Cortex of kidney (tissue), 1 donor: ENCODE results near the gene SUN2.

Experiments
- DNase-seq: peaks from one replicate; lab custom pipeline; 2025; lab: John Stamatoyannopoulos, UW

The SUN2 gene

DNA sequence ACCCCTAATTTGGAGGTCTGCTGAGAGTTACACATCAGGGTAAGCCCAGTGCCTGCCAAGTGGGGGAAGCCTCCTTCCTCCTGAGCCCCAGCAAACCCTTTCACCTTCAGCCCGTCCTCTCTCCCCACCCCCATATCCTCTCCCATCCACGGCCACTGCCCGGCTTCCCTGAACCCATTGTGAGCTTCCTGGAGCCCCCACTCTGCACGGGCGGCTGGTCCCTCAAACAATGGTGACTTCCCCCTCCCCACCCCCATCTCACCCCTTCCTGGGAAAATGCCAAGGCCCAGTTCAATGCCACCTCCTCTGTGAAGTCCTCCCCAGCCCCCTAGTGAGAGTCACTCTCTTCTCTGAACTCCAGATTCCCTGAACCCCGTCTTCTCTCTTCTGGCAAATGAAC is 20.3 kb upstream of the SUN2 start:
- DNase-seq = no peak

DNA sequence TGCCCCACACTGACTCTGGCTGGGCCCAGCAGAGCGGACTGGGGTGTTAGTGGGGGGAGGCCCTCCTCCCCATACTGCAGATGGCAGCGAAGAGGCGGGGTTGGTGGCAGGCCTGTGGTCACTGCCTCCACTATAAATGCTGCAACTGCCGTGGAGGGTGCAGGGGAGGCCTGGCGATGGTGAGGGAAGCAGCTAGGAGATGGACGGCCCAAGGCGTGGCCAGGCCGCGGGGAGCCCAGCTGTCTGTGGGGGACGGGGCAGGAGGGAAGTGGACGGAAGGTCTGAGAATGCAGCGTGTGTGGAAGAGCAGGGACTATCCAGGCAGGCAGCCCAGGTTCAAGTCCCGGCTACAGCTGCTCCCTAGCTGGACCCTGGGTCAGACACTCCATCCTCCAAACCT is 19.9 kb upstream of the SUN2 start:
- no peak for DNase-seq

DNA sequence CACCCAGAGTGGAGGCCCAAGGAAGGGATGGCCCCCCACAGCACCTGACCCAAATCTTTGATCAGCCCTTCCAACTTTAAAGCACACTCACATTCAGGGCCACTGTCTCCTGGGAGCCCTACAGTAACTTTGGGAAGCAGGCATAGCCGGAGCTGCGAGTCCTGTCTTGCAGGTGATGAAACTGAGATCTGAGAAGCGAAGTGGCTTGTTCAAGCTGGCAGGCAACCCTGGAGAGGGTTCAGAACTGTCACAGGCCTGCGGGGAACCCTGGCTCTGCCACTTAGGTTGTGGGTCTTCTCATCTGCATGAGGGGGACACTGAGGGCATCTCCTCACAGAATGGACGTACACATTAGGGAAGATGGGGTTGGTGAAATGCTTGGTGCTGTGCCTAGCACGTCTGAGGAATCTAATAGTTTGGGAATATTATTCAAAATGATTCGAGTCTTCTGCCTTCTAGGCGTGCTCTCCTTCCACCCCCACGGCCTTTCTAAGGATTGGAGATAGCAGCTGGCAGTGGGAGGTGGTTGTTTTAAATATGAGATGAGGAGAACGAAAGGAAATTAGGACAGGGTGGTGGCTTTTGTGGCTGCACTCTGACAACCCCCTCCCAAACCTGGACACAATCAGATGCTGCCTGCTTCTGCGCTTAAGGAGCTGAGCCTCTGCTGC is 18.8 kb upstream of the SUN2 start:
- no peak for DNase-seq

DNA sequence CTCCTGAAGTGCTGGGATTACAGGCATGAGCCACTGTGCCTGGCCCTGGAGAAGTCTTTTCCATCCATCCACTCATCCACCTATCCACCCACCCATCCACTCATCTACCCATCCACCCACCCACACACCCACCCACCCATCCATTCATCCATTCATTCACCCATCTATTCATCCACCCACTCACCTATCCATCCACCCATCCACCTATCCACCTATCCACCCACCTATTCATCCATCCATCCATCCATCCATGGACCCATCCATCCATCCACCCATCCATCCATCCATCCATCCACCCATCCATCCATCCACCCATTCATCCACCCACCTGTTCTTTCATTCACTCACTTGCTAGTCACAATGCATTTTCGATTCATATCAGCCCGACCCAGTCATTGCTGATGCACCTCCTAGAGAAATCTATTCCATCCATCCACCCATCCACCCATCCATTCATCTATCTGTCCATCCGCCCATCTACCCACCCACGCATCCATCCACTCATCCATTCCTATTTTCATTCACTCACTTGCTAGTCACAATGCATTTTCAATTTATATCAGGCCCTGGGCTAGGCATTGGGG is 17.7 kb upstream of the SUN2 start:
- no peak for DNase-seq

DNA sequence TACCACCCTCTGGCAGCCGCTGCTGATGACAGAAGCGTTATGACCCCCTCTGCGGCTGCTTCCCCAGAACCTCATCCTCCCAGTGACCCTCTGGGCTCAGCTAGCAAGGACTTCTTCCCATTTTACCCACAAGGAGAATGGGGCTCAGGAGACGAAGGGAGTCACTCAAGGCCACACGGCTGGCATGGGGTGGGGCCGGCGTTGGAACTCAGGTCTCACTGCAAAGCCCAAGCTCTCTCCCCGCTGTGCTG is 16.8 kb upstream of the SUN2 start:
- no peak for DNase-seq

DNA sequence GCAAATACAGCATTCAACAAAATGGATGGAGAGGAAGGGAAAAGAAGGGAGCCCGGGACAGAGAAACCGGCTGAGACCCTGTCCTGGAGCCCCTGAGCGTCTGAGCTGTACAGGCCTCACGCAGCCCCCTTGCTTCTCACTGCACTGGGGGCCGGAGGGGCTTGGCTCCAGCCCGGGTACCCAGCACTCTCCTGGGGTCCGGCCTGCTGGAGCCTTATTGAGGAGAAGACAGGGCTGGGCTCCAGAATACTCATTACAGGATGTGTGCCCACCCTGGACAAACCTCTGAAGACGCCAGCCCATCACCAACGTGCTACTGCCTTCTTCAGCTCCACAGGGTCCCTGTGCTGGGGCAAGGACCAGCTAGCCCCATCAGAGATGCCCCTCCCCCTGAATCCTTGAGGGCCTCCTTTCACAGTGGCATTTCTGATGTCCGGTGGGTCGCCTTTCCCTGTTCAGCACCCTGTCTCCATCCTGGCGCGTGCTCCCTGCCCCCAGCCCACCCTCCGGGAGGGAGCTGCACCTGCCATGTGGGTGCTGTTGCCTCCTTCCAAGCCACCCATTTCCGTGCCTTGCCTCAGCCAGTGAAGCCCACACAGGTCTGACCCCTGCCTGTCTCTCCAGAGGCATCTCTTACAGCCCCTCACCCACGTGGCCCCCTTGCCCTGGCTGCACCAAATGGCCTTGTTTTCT is 14.6 kb upstream of the SUN2 start:
- DNase-seq = no peak

DNA sequence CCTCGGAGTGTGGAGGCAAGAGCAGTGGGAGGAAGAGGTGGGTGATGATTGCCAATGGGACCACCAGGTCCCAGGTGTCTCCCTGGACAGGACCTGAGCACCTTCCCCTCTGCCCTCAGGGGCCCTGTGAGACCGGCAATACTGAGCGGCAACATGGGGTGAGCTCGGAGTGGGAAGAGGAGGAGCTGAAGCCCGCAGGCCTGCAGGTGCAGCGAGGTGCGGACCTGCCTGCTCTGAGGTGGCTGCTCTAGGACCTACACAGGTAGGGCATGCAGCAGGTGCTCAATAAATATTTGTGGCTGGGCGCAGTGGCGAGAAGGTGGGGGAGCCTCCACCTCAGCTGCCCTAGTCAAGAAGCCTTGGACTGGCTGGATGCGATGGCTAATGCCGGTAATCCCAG is 12.2 kb upstream of the SUN2 start:
- no peak for DNase-seq

DNA sequence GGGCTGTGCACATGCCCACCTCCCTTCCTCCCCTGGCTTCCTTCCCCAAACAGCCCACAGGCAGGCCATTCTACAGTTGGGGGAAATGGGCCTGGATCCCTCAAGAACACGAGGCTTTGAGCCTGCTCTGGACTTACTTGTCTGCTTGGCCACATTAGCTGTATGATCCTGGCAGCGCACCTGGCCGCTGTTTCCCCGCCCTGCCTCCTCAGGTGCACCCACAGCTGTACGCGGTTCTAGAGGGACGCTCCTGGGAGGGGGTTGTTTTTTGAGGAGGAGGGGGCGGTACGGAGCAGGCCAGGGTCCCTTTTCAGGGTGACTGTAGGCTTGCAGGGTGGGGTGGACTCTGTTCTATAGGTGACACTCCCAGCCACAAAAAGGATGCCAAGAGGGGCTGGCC is 11.5 kb upstream of the SUN2 start:
- no peak for DNase-seq

DNA sequence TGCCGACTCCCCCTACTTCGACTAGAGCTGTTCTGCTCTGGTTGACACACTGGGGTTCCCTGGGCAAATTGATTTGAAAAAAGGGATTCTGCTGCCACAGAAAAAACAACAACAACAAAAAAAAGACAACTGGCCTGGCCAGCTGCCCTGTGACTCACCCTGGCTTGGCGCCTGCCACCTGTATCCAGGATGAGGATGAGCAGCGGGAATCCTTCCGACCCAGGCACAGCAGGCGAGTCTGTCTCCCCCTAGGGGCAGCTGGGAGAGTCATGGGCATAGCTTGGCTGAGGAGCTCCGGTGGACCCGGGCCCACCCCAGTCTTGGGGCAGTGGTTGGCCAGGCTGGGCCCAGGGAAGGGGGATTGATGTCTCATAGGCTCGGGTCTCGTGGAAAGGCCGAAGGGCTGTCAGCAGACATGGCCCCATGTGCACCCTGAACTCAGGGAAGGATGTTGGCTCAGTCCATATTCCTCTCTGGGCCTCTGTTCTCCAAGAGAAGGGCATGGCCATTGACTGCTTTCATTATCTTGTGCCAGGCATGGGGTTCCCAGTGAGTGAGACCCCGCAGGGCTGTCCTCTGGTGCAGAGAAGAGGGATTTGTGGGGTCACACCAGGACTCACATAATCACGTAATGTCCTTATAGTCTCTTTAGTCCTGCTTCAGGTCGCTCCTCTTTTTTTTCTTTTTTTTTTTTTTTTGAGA is 10.4 kb upstream of the SUN2 start:
- DNase-seq = no peak

DNA sequence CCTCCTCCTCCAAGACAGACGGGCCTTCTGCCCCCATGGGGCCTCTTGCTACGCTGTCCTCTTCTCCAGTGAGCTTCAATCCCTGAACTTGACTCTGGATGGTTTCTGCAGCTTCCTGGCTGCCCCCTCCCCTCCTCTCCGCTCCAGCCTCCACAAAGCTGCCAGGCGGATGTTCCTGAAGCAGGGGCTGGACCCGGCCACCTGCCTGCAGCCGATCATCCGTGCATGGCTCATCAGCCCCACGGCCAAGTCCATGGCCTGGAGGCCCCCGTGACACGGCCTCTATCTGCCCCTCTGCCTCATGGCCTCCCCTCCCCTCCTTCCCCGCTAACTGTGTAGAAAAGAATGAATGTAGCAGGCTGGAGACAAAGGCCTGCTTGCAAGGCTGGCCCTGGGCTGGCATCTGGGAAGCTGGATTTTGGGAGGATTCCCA is 6.8 kb upstream of the SUN2 start:
- no peak for DNase-seq

DNA sequence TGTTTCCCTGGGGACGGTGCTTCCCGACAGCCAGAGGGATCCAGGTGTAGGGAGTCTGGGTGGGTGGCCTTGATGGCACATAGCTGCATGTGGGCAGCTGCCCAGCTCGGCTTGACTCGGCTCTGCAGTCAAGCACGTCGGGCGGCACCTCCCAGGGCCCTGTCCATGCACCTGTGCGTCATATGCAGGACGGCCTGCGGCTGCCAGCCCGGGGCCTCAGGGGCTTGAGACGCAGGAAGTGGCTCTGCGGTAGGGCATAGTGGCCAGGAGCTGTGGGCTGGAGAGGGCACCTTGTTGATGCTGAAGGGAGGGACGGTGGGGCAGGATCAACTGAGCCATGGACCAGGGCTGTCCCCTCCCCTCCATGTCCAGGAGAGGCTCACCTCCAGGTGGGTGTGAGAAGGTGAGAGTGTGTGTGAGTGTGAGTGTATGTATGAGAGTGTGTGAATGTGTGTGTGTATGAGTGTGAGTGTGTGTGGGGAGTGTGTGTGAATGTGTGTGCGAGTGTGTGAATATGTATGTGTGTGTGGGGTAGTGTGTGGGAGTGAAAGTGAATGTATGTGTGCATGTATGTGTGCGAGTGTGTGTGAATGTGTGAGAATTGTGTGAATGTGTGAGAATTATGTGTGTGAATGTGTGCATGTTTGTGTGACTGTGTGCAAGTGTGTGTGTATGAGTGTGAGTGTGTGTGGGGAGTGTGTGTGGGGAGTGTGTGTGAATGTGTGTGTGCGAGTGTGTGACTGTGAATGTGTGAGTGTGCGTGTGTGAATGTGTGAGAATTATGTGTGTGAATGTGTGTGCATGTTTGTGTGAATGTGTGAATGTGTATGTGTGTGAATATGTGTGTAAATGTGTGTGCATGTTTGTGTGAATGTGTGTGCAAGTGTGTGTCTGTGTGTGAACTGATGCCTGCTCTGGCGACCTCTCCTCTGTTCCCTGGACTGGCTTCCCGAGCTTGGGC is 5.7 kb upstream of the SUN2 start:
- DNase-seq = no peak

DNA sequence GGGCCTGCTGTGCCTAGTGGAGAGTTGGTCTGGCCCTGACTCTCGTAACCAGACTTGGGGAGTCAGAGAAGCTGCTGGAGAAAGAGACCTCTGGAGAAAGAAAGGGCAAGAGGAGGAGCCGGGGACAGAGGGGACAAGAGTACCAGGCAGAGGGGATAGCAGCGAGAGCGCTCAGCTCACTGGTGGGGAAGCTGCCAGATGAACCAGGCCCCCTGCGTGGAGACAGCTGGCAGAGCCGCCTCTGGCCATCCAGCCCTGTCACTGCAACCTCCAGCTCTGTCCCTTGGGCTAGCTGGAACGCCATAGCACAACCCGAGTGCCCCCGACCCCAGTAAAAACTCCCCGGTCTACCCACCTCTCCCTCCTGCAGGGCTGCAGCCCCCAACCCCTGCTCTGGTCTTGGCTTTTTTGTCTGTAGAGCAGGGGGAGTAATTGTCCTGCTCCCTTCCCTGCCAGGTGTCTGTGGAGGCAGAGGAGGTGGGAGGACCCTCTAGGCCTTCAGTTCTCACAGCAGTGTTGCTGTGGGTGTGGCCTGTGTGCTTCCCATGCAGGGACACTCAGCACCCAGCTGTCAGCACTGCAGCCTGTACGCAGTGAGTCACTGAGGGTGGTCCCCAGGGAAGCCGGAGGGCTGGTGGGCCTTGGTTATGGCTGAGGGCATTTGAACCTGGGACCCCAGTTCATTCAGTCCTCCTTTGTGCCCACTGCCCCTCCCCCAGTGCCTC is 4.8 kb upstream of the SUN2 start:
- DNase-seq = no peak

DNA sequence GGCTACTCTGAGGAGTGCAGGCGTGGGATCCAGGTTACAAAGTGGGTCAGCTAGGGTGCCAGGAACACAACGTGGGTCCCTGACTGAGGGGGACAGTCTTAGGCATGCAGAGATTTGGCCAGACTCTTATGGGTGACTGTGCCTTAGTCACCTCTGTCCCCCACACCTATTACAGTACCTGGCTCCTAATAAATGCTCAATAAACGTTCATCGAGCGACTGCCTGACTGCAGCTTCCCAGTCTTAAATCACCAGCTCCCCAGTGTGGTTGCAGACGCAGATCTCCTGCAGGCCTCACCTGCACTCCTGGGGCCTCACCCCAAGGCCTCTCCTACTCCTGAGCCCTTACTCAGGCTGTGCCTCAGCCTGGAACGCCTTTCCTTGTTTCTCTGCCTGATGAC is 3.2 kb upstream of the SUN2 start:
- no peak for DNase-seq

DNA sequence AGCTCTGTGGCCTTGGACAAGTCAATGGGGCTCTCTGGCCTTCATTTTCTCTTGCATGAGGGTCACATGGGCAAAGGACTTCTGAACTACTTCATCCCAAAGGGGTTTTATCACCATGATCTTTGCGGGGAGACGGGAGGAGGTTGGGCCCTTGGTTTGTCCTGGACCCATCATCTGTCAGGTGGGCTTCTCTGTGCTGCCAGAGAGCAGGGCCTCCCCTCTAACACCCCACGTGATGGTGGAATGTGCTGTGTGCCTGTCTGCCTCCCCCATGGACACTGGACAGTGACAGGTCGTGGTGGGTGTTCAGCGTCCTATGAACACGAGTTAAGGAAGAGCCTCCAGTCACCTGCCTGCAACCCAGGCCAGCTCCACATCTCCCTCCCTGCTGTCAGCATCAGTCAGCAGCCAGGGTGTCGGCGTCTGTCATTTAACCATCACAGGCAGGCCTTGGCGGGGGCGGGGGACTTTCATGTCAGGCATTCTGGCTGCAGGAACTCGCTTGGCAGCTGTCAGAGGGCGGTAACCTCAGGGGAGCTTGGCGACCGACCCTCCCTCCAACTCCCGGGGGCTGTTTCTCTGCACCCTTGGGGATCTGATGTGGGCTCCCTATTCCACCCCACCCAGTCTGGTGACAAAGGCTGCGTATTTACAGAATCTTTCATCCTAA is 2.6 kb upstream of the SUN2 start:
- DNase-seq = no peak

DNA sequence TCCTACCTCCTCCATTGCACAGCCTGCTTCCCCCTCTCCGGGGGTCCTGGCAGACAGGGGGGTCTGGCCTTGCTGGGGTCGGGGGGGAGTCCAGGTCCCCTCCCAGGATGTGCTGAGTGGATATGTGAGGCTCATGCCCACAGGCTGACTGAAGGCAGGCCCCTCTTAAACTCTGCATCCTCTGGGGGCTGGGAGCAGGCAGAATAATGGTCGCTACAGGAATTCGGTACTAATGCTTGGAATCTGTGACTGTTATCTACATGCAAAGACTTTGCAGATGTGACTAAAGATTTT is 1.6 kb upstream of the SUN2 start:
- no peak for DNase-seq

DNA sequence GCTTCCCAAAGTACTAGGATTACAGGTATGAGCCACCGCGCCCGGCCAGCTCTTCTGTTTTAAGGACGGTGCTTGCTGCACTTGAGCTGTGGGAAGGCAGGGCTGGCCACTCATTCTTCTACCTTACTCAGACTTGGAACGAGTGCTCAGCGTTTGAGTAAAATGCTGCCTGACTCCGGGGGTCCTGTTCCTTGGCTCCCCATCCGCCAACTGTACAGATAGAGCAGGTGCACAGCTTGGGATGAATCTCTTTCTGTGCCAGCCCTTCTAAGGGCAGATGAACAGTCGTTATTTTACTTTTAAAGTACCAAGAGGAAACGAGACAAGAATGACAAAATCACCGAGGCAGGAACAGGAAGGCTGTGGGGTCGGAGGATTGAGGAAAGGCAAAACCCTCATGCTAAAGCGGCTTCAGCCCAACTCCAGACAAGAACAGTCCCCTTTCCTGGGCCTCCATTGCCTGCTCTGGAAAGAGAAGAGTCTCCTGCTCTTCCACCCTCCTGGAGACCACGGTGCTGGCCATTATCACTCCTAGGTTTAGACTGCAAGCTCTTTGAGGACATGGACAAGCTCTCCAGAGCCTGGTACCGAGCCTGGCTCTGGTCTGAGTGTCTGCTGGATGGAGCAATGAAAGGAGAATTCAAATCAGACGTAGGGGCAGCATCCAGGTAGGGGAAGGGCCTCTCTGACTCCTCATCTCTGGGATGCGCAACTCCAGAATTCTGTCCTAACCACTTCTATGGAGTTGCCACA is 1.1 kb upstream of the SUN2 start:
- DNase-seq = no peak

DNA sequence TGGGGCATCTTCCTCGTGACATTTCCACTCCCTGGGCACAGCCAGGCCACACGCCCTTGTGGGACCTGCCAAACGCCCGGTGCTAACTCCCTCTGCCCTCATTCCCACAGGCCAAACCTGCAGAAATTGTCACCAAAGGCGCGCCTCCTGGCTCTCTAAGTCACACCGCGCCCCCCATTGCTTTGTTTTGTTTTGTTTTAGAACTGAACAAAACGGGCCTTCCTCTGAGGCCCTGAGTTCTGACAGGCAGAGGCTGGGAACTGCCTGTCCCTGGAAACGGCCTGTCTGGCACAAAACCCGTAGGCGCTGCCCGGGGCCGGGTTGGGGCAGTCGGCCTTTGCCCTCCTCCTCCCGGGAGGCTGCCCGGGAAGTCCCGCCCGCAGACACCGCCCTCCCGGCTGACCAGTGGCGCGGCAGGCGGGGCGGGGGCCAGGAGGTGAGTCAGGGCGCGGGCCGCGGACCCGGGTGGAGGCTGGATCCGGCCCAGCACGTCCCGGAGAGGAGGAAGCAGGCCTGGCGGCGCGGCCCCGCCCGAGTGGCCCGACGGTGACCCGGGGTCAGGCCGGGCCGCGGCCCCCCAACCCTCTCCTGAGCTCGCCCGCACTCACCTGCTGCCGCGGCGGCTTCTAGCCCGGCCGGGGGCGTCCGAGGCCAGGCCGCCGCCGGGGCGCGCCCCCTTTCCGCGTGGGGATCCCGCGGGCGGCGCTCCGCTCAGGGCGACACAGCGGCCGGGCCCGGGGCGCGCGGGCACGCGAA is 465 bp downstream of the SUN2 start:
- DNase-seq = peak; percentile 55

DNA sequence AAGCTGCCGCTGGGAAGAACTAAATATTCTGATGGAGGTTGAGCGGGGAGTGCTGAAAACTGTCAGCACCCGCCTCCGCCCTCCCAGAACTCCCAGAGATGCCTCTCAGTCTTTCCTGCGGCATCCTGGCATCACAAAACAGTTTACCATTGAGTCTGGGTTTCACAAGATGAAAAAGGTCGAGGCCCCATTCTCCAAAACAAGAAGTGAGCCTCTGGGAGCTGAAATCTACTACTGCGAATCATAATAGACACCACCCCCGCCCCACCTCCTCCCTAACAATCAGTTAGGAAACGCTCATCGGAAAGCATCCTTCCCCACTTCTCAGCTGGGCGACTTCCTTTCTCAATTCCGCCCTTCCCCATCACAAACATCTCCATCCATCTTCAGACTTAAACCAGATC is 1.0 kb downstream of the SUN2 start:
- no peak for DNase-seq

DNA sequence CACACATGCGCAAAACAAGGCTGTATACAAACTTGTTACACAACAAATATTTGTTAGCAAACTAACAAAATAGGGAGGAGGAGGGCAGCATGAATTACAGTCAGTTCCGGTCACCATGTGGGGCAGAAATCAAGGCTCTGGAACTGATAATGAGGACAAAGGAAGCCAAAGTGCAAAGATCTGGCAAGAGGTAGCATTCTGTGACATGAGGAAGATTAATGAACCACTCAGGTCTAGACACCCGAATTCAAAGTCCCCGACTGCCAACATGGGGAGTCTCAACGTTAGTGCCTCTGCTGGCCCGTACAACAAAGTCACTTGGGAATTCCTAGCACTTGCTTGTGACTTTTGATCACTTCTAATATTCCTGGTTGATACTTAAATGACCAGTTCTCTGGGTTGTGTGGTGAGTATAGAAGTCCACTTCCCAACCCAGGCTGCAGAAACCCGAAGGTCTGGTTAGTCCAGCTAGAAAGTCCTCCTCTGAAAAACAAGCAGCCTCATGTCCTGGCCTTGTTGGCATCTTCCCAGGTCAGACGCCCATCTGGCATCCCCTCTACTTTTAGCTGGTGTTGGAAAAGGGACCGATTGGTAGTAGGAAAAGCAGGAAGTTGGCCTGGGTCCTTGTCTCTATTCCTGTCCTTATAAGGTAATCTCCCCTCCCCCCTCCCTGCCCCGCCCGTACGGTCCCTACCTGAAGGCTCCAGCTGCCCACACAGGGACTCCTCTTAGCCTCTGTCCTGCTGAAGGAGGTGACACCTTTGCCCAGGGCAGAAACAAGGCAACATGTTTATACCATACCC is 1.6 kb downstream of the SUN2 start:
- DNase-seq = no peak
